Neuron (in vitro differentiated cells): ENCODE measurements around the gene ZP3.
A peak's percentile ranks its signal among the peaks of the same experiment; 100 is the strongest.
"Not testable (repeated sequence)": the region's sequence is repeated elsewhere in the genome, so short reads cannot be mapped to it uniquely, and the experiment has no call there.

Experiments
- H2AFZ ChIP-seq: one replicate; pipeline ENCODE4 v1.6.1; 2013; ENCODE audit warnings: low read depth, mild to moderate bottlenecking, inconsistent platforms, low read length, moderate library complexity
- H3K27me3 ChIP-seq: one replicate; pipeline ENCODE4 v1.6.1; 2013; ENCODE audit warnings: low read length; ENCODE audit not compliant: insufficient read depth
- H3K36me3 ChIP-seq: one replicate; pipeline ENCODE4 v1.6.1; 2013; ENCODE audit warnings: low read length; ENCODE audit not compliant: insufficient read depth
- H3K4me1 ChIP-seq: one replicate; pipeline ENCODE4 v1.6.1; 2013; ENCODE audit warnings: low read length; ENCODE audit not compliant: insufficient read depth
- H3K4me3 ChIP-seq: 2 replicates; pipeline ENCODE4 v1.5.1; 2013; ENCODE audit warnings: mild to moderate bottlenecking, low read length, moderate library complexity
- H3K9me3 ChIP-seq: one replicate; pipeline ENCODE4 v1.6.1; 2013; ENCODE audit warnings: low read length

The ZP3 gene

DNA sequence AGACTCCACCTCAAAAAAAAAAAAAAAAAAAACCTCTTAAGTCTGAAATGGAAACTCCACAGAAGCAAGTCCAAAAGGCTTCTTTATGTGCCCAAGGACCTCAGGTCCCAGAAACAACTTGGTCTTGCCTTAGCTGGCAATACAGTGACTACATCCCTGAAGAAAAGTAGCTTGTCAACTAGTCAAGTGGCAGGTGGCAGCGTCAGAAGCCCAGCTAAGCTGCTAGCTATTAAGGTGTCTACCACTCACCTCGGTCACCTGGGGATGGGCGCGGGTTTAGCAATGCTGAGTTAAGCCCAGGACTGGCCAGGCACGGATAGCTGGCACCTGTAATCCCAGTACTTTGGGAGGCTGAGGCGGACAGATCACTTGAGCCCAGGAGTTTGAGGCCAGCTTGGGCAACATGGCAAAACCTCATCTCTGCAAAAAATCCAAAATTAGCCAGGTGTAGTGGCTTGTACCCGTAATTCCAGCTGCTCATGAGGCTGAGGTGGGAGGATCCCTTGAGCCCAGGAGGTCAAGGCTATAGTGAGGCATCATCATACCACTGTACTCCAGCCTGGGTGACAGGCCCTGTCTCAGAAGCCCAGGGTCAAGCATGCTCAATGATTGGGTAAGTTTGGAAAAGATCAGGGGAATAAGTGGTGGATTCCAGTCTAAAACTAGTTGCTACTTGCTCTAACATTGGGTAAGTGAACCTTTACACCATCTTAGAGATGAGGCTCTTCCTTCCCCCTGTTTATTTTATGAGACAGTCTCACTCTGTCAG, 14.6 kb downstream of the ZP3 start:
- H3K4me1 ChIP-seq, H3K9me3 ChIP-seq, H3K27me3 ChIP-seq, H2AFZ ChIP-seq, H3K4me3 ChIP-seq, H3K36me3 ChIP-seq: not testable (repeated sequence)

DNA sequence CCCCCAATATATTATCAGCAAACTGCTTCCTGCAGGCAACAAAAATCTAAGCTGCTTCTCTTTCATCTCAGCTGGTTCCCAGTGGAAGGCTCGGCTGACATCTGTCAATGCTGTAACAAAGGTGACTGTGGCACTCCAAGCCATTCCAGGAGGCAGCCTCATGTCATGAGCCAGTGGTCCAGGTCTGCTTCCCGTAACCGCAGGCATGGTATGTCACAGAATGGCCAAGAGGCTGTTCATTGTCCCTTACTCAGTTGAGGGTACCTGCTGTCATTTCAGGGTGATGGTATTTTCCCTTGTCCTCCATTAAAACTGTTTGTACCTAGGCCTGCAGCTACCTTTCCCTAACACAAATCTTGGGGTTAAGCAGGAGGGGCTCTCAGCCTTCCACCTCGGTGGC, 15.7 kb downstream of the ZP3 start:
- H3K4me3 ChIP-seq, H3K4me1 ChIP-seq, H3K27me3 ChIP-seq, H3K9me3 ChIP-seq, H3K36me3 ChIP-seq, H2AFZ ChIP-seq: not testable (repeated sequence)

DNA sequence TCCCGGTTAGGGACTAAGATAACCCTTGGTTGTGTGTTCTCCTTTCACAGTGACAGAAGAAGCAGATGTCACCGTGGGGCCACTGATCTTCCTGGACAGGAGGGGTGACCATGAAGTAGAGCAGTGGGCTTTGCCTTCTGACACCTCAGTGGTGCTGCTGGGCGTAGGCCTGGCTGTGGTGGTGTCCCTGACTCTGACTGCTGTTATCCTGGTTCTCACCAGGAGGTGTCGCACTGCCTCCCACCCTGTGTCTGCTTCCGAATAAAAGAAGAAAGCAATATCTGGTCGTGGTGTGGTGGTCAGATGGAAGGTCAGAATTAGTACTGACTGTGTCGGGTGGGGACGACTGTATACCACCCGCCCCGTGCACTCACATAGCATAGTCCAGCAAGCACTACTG, 17.0 kb downstream of the ZP3 start:
- not testable (repeated sequence) for H3K4me1 ChIP-seq, H3K9me3 ChIP-seq, H3K36me3 ChIP-seq, H3K27me3 ChIP-seq, H3K4me3 ChIP-seq, H2AFZ ChIP-seq

DNA sequence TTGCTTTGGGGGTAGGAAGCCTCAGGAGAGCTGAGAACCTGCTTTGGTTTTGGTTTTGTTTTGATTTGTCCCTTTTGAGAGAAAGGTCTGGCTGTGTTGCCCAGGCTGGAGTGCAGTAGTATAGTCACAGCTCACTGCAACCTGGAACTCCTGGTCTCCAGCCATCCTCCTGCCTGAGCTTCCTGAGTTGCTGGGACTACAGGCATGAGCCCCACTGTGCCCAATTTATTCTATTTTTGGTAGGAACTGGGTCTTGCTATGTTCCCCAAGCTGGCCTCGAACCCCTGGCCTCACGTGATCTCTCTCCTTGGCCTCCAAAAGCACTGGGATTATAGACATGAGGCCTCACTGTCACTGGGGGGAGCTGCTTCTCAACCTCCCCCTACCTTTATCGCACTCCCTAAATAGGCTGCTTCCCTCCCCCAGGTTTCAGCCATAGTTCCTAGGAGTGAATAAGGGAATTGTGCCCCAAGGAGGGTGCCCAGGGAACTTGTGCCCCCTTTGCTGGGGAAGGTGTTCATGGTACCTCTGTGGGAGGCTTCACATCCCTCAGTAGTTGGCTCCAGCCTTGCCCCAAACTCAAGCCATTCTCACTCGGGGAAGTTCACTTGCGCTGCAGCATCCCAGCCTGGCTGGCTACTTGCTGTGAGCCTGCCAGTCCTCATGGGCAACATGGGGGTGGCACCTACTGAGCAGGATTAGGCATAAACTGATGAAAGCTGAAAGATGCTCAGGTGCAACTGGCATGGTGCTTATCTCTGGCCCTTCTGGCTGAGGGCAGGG, 18.1 kb downstream of the ZP3 start:
- not testable (repeated sequence) for H3K4me1 ChIP-seq, H3K9me3 ChIP-seq, H3K4me3 ChIP-seq, H3K36me3 ChIP-seq, H2AFZ ChIP-seq, H3K27me3 ChIP-seq

DNA sequence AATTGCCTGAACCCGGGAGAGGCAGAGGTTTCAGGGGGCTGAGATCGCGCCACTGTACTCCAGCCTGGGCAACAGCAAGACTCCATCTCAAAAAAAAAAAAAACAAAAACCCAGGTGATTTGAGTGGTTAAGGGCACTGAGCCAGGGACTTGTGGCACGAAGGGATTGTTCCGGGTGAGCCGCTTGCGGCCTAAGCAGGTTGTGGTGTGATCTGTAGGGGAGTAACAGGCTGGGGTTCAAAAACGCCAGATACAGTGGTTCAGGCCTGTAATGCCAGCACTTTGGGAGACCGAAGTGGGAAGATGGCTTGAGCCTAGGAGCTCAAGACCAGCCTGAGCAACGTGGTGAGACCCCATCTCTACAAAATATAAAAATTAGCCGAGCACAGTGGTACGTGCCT, 19.1 kb downstream of the ZP3 start:
- not testable (repeated sequence) for H3K27me3 ChIP-seq, H3K4me1 ChIP-seq, H2AFZ ChIP-seq, H3K4me3 ChIP-seq, H3K36me3 ChIP-seq, H3K9me3 ChIP-seq

DNA sequence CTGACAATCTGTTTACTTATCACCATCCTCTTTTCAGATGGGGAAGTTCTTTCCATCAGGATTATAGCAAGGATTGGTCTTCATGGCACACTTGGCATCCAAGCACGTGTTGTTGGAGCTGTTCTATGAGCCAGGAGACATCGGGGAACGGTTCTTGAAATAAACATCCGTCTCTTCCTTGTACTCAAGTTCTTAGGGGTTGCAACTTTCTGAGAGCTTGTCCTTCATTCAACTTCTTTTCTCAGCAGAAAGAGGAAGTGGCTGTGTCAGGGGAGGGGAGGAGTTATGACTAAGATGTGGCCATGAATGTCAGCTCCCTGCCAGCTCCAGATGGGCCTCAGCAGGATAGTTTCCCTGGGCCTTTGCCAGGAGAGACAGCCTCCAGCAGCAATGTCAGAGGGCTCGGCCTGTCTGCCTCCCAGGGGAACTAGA, 20.8 kb downstream of the ZP3 start:
- H3K9me3 ChIP-seq, H3K36me3 ChIP-seq, H3K4me3 ChIP-seq, H3K27me3 ChIP-seq, H2AFZ ChIP-seq, H3K4me1 ChIP-seq: not testable (repeated sequence)

DNA sequence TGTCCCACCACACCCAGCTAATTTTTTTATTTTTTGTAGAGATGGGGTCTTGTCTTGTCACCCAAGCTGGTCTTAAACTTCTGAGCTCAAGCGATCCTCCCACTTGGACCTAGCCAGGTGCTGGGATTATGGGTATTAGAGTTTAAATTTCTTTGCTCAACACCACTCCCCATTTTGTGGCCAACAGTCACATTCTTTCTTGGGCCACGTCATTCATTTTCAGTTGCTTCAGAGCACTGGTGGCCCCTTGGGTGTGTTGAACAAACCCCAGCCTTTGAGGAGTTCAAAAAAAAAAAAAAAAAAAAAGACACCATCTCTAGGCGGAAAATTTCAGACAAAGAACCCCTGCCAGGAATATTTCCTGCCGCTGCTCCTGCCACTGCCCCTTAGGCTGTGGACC, 32.3 kb downstream of the ZP3 start:
- not testable (repeated sequence) for H3K36me3 ChIP-seq, H2AFZ ChIP-seq, H3K9me3 ChIP-seq, H3K27me3 ChIP-seq, H3K4me1 ChIP-seq, H3K4me3 ChIP-seq

DNA sequence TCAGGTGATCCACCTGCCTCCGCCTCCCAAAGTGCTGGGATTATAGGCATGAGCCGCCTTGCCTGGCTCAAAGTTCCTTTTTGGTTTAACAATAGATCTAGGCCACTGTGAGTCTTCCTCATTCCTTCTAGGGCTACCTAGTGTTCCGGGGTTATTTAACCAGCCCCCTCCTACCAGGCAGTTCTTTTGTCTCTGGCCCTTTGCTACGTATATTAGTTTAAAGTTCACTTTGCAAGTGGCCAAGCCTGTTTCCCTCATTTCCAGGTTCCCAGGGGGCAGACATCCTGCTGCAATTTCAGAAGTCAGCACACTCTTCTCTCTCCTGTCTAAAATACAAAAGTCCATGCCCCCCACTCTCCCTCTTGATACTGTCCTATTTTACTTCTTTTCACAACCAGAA, 33.8 kb downstream of the ZP3 start:
- H3K9me3 ChIP-seq, H3K4me3 ChIP-seq, H3K4me1 ChIP-seq, H2AFZ ChIP-seq, H3K36me3 ChIP-seq, H3K27me3 ChIP-seq: not testable (repeated sequence)

DNA sequence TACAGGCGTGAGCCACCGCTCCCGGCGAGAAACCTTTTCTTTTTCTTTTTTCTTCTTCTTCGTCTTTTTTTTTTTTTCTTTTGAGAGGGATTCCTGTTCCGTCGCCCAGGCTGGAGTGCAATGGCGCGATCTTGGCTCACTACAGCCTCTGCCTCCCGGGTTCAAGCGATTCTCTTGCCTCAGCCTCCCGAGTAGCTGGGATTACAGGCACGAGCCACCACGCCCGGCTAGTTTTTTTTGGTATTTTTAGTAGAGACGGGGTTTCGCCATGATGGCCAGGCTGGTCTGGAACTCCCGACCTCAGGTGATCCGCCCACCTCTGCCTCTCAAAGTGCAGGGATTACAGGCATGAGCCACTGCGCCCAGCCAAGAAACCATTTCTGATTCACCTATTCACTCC, 36.0 kb downstream of the ZP3 start:
- not testable (repeated sequence) for H3K27me3 ChIP-seq, H3K4me1 ChIP-seq, H3K4me3 ChIP-seq, H2AFZ ChIP-seq, H3K36me3 ChIP-seq, H3K9me3 ChIP-seq

DNA sequence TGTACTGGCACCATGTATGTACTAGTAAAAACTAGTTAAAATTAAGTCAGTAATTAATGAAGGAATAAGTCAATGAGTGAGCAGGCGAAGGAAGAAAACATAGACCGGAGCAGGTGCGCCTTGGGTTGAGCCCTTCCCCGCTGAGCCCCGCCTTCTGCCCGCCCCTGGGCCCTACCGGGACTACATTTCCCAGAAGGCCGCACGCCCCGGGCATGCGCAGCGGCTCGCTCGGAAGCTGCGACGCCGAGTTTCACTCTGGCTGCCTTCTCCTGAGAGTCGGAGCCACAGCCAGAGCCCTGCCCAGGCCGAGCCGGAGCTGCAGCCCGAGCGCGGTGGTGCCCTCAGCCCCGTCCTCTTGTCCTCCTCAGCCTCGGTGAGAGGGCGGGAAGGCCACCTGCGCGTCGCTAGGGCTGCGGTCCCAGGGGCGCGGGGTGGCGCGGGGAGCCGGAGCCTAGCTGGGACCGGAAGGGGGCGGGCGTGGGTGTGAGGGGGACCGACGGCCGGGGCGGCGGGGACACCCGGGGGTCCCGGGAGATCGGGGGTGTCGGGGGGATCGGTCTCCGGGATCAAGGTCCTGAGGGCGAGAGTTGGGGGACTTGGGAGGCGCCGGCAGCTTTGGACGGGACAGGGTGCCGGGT, 36.8 kb downstream of the ZP3 start, which contains the start of gene DTX2:
Gene DTX2 (plus strand): TSS at position 246 of the 638 bp plus-strand sequence. CDS start 18,801 bp downstream, outside the sequence.
- not testable (repeated sequence) for H3K36me3 ChIP-seq, H3K9me3 ChIP-seq, H3K27me3 ChIP-seq, H2AFZ ChIP-seq, H3K4me1 ChIP-seq
- H3K4me3 ChIP-seq: peak within 1 kb of the TSS; percentile 46

DNA sequence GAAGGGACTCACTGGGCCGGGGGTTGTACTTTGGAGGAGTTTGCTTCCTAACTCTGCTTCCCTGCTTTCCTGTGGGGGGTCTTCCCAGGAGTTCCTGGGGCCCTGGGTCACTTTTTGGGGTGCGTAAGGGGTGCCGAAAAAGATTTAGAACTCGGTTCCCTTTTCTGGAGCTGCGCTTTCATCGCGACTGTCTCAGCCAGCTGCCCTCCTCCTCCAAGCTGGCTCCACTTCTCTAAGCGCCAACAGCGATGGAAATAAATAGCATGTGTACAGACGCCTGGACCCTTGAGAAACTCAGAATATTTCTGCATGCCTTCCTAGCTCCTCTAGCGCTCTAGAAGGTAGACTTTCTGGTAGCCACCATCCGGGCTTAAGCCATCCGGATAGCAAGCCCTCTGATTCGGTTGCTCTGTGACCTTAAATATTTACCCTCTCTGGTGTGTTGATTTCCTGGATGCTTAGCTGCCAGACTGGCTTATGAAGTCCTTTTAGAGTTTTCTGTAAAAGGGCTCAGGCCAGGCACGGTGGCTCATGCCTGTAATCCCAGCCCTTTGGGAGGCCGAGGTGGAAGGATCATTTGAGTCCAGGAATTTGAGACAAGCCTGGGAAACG, 37.6 kb downstream of the ZP3 start:
- not testable (repeated sequence) for H3K27me3 ChIP-seq, H3K9me3 ChIP-seq, H3K4me1 ChIP-seq, H3K36me3 ChIP-seq, H3K4me3 ChIP-seq, H2AFZ ChIP-seq

DNA sequence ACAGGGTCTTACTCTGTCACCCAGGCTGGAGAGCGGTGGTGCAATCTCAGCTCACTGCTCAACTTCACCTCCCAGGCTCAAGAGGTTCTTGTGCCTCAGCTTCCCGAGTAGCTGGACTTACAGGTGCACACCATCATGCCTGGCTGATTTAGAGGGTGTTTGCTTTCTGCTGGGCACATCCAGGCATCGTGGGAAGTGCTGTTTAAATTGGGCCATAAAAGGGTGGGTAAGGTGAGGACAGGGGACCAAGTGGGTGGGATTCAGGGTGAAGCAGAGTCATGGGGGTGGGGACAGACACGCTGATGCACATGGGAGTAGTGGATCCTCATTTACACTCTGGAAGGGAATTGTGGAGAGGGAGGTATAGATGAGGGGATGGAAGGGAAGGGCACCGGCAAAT, 40.2 kb downstream of the ZP3 start:
- not testable (repeated sequence) for H3K36me3 ChIP-seq, H3K27me3 ChIP-seq, H3K4me3 ChIP-seq, H3K4me1 ChIP-seq, H2AFZ ChIP-seq, H3K9me3 ChIP-seq

DNA sequence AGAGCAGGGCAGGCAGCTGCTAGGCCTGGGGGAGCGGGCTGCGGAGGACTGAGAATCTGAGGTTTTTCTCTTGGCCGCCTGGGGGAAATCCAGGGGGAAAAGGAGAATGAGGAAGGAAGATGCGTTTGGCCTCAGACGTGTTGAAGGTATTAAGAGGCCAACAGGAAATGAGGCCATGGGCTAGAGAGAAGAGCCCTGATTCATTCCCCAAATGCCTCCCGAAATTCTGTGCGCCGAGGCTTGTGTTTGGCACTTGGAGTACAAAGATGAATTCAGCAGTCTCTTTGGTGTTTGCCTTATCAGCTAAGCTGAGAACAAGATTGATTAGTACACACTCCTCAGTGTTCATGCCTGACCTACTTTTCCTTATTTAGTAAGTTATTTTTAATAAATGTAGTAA, 41.2 kb downstream of the ZP3 start:
- not testable (repeated sequence) for H2AFZ ChIP-seq, H3K4me3 ChIP-seq, H3K4me1 ChIP-seq

More for the DNA sequence above, 41.2 kb downstream of the ZP3 start:
- not testable (repeated sequence) for H3K27me3 ChIP-seq, H3K9me3 ChIP-seq, H3K36me3 ChIP-seq
